Stimulated activated CD8-positive, alpha-beta memory T cell treated with anti-CD3 and anti-CD28 coated beads, Interleukin-15, amount 100 ng/mL, for 48 hours (primary cell): ENCODE data around the gene VCP.
A peak's percentile ranks its signal among the peaks of the same experiment; 100 is the strongest.
"Not testable (repeated sequence)": the region's sequence is repeated elsewhere in the genome, so short reads cannot be mapped to it uniquely, and the experiment has no call there.

Experiments
- DNase-seq, 2 donors: peaks; one replicate each; pipeline ENCODE4 v3.0.0-alpha.2; 2020; ENCODE audit warnings: low read depth in 2 of 2

Gene VCP

DNA sequence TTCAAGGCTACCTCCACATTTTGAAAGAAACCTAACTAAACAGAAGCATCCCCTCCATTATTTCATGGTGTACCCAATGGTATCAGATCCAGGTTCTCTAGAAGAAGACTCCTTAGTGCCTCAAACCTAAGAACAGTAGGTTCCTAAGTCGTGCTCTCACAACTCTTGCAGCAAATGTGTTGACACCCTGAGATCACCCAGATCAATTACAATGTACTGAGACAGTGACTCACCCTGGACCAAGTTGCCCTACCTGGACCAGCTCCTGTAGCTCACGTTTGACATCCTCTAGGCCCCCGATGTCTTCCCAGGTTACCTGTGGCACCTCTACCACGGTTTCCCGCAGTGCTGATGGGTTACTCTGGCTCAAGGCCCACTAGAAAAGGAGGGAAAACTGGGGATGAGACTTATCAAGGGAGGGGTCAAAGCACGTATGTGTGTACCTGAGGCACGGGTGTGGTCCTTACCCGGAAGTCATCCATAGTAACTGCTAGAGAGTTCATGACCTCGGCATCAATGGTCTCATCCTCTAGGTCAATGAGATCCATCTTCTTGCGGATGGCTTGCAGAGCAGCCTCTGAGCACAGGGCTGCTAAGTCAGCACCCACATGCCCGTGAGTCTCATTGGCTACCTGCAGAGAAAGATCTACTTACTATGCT lies 11.7 kb downstream of the VCP start:
- no peak for DNase-seq

DNA sequence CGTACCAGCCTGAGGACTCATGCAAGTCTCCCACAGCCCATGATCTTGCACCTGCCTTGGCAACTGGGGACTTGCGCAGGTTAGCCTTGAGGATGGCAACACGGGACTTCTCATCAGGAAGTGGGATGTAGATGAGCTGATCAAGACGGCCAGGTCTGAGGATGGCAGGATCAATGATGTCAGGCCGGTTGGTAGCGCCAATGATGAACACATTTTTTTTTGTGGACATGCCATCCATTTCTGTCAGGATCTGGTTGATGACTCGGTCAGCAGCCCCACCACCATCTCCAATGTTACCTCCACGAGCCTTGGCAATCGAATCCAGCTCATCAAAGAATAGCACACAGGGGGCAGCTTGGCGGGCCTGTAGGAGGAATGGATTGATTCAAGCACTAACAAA lies 13.0 kb downstream of the VCP start:
- DNase-seq: no peak

GRCh38 chr9:35057271-35057620 lies 15.2 kb downstream of the VCP start:
- DNase-seq: no peak

DNA sequence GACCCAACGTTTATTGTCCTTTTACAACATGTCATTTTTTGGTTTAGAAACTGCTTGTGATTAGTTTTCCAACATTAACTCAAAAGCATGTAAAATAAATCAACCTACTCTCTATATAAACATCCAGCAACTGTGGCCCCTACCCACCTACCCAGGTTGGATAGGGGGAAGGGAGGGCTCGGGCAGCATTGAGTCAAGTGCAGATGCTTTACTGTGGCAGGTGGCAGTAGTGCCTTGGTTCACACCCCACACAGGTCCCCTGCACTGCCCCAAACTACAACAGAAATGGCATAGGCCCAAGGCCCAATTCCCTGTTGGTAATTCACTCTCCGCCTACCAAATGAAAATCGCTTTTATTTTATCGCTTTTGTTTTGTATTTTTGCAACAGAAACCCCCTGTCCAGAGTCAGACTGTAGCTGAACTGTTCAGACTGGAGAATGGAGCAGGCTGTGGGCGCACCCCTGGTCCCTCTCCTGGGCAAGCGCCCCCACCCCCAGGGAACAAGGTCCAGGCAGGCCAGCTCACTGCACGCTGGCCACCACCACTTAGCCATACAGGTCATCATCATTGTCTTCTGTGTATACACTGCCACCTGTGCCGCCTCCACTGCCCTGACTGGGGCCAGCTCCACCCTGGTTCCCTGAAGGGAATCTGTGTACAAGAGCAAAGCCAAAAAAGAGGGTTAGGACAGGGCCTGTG lies 15.7 kb downstream of the VCP start:
- DNase-seq: no peak

- no peak for DNase-seq
Measured at GRCh38 chr9:35054871-35055644, 17.4 kb downstream of the VCP start.

- DNase-seq: no peak
Measured at GRCh38 chr9:35054185-35054835, 18.1 kb downstream of the VCP start.

DNA sequence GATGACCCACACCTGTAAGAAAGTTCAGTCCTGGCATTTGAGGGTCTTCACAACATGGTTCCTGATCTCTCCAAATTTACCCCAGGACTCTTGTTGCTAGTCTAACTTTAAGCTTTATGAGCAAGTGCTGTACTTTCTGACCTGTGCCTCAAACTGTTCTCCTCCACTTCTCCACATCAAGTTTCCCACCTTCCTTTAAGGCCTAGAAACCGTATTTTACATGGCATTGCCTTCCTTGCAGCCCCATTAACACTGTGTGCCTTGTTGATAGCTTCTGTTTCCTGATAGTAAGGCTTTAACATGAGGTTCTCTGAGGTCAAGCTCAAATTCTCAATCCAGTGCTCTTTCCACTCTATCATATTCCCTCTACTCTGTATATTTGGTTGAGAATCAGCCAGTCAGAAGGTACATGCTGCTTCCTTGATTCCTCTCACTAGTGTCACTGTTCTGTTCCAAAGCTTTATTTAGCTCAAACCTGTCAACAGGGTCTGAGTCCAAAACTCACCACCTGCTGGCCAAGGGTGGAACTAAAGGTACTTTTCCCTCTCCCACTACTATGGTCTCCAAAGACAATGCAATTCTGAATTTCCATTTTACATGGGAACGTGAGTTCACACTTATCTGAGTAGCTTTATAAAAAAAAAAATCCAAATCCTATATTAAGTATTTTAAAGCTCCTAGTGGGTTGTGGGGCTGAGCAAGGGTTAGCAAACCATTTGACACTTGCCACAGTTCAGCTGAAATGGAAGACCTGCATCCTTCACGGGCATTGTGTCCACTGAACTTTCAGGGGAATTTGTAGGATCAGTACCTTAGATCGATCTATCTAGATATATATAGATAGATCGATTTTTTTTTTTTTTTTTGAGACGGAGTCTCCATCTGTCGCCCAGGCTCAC lies 21.1 kb downstream of the VCP start:
- DNase-seq: no peak

DNA sequence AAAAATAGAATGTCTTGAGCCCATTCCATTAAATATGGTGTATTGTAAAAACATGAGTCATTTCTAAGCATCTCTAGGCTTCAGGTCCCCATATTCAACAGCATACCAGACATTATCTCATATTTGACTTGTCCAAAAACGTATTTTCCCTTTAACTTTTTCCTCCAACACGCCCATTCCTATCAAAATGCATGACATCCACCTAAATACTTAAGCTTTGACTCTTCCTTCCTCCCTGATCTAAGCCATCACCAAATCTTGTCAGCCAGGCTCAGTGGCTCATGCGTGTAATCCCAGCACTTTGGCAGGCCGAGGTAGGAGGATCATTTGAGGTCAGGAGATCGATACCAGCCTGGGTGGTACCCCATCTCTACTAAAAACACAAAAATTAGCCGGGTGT lies 23.9 kb downstream of the VCP start:
- no peak for DNase-seq

GRCh38 chr9:35044071-35044470 lies 28.4 kb downstream of the VCP start:
- no peak for DNase-seq

GRCh38 chr9:35042891-35043545 lies 29.4 kb downstream of the VCP start:
- no peak for DNase-seq

DNA sequence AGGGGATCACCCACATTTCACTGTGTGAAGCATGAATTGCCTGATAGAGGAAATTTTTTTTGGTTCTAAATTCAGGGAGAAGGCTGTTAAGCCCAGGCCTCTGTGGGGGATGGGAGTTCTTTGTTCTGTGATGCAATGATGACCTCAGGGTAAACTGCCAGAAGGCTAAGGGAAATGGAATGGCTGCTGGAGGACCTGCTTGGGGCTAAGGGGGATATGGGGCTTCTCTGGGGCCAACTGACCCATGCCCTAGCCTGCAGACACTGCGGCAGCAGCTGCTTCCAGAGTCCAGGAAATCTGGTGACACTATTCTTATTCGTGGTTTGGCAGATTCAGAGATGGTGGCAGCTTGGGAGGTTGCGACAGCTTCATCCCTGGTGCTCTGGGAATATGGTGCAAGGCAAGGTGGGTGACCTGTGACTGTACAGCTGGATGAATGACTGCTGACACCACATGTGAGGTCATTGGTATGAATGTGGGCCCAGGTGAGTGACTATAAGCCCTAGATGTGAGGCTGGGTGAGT lies 30.3 kb downstream of the VCP start:
- no peak for DNase-seq

GRCh38 chr9:35035851-35036701 lies 36.3 kb downstream of the VCP start:
- peak; percentile 14 to 23 for DNase-seq

DNA sequence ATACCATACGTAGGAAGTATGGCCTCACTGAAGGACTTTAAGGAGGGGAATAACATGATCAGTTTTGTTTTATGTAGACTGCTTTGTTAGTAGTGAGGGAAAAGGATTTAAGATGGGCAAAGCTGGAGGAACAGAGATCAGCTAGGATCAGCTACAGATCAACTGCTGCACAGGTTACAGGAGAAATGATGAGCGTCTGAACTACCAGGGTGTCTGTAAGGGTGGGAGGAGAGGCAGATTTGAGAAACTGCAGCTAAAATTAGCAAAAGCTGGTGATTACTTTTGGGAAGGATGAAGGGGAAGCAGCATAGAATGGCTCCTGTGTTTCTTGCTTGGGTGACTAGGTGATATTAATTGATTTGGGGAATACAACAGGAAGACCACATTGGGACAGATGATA lies 39.3 kb downstream of the VCP start:
- no peak for DNase-seq

DNA sequence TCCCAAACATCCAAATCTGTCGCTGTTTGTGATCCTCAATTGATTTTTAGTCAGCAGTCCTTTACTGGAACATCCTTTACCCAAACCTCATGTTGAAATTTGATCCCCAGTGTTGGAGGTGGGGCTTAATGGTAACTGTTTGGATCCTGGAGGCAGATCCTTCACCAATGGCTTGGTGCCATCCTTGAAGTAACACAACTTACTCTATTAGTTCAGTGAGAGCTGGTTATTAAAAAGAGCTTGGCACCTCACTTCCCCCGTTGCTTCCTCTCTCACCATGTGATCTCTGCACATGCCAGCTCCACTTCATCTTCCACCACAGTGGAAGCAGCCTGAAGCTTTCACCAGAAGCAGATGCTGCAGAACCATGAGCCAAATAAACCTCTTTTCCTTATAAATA lies 42.6 kb downstream of the VCP start:
- no peak for DNase-seq

DNA sequence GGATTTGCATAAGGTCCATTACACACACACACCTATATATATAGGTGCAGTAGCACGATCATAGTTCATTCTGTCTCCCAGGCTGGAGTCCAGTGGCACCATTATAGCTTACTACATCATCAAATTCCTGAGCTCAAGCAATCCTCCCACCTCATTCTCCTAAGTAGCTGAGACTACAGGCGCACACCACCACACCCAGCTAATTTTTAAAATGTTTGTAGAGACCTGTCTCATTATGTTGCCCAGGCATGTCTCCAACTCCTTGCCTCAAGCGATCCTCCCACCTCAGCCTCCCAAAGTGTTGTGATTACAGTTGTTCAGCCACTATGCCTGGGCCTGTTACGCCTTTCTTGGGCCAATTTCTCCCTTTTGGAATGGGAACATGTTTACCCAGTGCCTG lies 43.2 kb downstream of the VCP start:
- DNase-seq: no peak

GRCh38 chr9:35028341-35028740 lies 44.1 kb downstream of the VCP start:
- no peak for DNase-seq

DNA sequence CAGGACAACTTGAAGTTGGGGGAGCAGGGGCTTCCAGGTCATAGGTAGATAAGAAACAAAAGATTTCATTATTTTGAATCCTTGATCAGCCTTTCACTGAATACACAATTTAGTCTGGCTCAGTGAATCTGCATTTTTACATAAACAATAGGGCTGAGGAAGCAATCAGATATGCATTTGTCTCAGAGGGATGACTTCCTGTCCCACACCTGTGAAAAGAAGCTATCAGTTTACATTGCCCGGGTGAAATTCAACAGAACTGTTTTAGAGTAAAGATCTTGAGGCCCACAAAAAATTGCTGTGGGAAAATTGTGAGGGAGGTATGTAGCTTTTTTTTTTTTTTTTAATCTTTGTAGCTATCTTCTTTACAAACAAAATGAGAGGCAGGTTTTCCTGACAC lies 44.6 kb downstream of the VCP start:
- DNase-seq: no peak

- no peak for DNase-seq
Measured at GRCh38 chr9:35027374-35027773, 45.1 kb downstream of the VCP start.

DNA sequence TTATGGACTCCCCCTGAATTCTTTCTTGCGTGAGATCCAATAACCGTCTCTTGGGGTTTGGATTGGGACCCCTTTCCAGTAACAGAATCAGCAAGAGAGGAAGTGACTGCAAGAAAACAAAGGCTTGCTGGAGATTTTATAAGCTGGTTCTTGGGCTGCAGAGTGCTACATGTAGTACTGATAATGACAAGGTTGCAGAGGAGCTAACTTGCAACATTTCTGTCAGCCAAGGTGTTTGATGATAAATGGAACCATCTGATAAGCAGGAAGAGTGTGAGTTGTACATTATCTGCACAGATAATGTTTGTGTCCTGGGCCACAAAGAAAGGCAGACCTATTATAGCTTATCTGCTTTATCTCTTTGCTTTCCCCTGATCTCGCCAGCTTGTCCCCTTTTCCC lies 45.8 kb downstream of the VCP start:
- DNase-seq: no peak

GRCh38 chr9:35023443-35023842 lies 49.0 kb downstream of the VCP start:
- DNase-seq: not testable (repeated sequence)
